Astrocyte of the cerebellum (primary cell): ENCODE results near the gene MSL2.

Source experiments
- DNase-seq: peaks from one replicate; pipeline ENCODE4 v3.0.0-alpha.2; 2011; ENCODE audit warnings: low read depth
- H3K4me3 ChIP-seq: 2 replicates; pipeline ENCODE4 v1.5.1; 2011; ENCODE audit warnings: mild to moderate bottlenecking, low read depth, low read length, moderate library complexity
- in situ Hi-C: cut with HindIII; loops from 2 replicates; pipeline ENCODE4 v1.10.0; 2017; ENCODE audit warnings: low sequenced_read_pairs
- TF ChIP-seq, protein P1 (sequence below): IDR thresholded peaks from 2 replicates; pipeline ENCODE4 v1.5.1; 2012; ENCODE audit warnings: low read length, low read depth, moderate library complexity, mild to moderate bottlenecking; ENCODE audit errors: missing control alignments

Gene MSL2

DNA sequence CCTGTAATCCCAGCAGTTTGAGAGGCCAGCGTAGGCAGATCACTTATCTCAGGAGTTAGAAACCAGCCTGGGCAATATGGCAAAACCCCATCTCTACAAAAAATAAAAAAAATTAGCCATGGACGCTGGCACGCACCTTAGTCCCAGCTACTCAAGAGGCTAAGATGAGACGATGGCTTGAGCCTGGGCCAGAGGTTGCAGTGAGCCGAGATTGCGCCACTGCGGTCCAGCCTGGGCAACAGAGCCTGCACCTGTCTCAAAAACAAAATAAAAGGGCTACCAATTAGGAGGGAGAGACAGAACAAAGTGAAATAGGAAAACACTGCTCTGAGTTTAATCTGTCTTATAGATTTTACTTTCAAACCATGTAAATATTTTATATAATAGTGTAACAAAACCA is 33.8 kb downstream of the MSL2 start:
- DNase-seq = no peak
- in situ Hi-C loops = no loop called here
- TF ChIP-seq, protein P1, sequence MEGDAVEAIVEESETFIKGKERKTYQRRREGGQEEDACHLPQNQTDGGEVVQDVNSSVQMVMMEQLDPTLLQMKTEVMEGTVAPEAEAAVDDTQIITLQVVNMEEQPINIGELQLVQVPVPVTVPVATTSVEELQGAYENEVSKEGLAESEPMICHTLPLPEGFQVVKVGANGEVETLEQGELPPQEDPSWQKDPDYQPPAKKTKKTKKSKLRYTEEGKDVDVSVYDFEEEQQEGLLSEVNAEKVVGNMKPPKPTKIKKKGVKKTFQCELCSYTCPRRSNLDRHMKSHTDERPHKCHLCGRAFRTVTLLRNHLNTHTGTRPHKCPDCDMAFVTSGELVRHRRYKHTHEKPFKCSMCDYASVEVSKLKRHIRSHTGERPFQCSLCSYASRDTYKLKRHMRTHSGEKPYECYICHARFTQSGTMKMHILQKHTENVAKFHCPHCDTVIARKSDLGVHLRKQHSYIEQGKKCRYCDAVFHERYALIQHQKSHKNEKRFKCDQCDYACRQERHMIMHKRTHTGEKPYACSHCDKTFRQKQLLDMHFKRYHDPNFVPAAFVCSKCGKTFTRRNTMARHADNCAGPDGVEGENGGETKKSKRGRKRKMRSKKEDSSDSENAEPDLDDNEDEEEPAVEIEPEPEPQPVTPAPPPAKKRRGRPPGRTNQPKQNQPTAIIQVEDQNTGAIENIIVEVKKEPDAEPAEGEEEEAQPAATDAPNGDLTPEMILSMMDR = no peak
- H3K4me3 ChIP-seq = no peak overlapping the region

DNA sequence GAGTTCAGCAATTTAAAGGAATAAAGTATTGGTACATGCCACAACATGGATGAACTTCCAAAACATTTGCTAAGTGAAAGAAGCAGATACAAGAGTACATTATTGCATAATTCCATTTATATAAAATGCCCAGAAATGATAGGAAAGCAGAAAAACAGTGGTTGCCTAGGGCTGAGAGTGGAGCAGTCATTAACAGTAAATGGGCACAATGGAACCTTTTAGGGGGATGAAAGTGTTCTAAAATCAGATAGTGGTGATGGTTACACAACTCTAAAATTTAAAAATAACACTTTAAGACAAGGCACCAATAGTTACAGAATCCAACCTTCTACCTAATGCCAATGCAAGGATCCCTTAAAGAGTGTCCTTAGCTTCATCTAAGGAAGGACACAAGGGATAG is 34.6 kb downstream of the MSL2 start:
- no peak for DNase-seq
- no peak overlapping the region for H3K4me3 ChIP-seq
- TF ChIP-seq, protein P1 = no peak
- in situ Hi-C loops = no loop called here

DNA sequence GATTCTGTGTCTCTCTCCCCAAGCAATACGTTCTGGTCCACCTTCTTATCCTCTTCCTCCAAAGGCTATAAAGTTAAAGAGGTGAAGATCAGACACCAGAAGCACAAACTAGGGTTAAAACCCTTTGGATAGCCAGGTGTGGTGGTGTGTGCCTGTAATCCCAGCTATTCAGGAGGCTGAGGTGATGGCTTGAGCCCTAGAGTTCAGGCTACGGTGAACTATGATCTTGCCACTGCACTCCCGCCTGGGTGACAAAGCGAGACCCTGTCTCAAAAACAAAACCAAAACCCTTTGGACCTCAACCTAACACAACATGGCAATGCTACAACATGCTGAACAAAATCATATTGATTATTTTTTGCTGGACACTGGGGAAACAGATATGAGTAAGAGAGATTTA is 43.2 kb downstream of the MSL2 start:
- DNase-seq = no peak
- no peak overlapping the region for H3K4me3 ChIP-seq
- in situ Hi-C loops = no loop called here
- TF ChIP-seq, protein P1 = no peak

DNA sequence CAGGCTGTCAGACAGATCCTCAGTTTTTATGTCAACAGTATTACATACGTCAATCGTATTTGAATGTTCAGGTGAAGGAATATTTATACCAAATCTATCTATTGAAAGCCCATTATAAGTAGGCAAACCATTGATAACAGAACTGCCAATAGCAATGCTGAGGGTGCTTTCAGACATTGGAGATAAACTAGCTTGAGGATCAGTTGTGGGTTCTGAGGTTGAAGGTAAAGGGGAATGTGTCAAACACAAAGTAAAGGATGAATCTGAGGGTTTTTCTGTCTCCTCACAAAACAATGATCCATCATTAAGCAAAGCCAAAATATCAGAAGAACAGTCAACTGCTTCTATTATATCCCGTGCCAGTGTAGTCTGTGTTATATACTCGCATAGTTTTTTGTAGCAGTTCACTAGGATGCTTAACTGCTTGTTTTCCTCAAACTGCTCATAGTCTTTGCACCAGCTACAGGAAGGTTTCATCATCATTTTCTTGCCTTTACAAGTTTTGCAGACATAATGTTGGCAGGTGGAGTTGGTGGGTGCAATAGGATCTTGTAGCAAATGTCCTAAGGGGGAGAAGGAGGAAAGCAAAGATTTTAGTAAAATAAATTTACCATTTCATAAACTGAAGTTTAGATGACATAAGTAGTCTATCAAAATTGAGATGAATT is 43.8 kb downstream of the MSL2 start:
- no peak for DNase-seq
- H3K4me3 ChIP-seq = no peak overlapping the region
- TF ChIP-seq, protein P1 = no peak
- in situ Hi-C loops = no loop called here

DNA sequence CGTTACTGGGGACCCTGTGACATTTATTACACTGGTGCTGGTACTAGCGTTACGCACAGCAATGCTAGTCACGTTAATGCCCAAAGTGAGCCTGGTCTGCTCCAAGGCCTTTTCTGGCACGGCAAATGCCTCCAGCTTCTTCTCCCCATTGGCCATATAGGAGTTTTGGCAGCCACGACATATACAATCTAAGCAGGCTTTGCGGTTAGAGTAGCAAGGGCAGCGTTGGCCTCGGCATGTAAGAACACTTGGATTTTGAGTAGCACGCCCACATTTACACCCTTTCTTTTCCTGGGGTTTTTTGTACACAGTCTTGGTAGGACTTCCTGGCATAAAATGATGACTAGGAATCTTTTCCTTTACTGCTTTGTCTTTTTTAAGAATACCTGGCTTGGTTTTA is 44.9 kb downstream of the MSL2 start:
- no peak for DNase-seq
- in situ Hi-C loops = no loop called here
- no peak overlapping the region for H3K4me3 ChIP-seq
- TF ChIP-seq, protein P1 = no peak

DNA sequence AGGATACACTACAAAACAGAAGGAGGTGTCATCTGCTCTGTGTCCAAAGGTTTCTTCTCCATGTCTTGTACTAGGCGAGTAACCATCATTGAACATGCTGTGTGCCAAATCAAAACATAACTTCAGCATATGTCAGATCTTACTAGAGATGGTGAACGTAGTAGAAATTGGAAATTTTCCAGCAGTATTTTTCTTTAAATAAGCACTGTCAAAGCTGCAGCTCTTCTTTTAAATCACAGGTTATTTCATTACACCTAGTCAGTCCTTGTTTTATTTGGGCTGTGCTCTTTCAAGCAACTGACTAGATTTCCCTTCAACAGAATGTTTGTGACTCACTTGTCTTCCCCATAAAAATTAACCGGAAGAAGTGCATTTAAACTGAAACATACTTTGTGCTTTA is 46.5 kb downstream of the MSL2 start:
- H3K4me3 ChIP-seq = no peak overlapping the region
- DNase-seq = no peak
- TF ChIP-seq, protein P1 = no peak
- in situ Hi-C loops = no loop called here
